ENCODE data around the gene RNF14. TPM values are rescaled to one million over a fixed set of nuclear protein-coding genes. Genes with fewer than 3 reads are reported as not detected.

RNF14 gene
- total RNA-seq (2022; extraction: Qiagen RNA extraction; ENCODE audit: low read depth), result 40.4 to 55.8 TPM (median 47.0 TPM) in 5 replicates

GRCh38 chr5:141968914-141969608 is at the start of gene RNF14:
RNF14 (plus strand) TSS chr5:141969105; CDS start chr5:141973589, 4,484 bp downstream.

DNA sequence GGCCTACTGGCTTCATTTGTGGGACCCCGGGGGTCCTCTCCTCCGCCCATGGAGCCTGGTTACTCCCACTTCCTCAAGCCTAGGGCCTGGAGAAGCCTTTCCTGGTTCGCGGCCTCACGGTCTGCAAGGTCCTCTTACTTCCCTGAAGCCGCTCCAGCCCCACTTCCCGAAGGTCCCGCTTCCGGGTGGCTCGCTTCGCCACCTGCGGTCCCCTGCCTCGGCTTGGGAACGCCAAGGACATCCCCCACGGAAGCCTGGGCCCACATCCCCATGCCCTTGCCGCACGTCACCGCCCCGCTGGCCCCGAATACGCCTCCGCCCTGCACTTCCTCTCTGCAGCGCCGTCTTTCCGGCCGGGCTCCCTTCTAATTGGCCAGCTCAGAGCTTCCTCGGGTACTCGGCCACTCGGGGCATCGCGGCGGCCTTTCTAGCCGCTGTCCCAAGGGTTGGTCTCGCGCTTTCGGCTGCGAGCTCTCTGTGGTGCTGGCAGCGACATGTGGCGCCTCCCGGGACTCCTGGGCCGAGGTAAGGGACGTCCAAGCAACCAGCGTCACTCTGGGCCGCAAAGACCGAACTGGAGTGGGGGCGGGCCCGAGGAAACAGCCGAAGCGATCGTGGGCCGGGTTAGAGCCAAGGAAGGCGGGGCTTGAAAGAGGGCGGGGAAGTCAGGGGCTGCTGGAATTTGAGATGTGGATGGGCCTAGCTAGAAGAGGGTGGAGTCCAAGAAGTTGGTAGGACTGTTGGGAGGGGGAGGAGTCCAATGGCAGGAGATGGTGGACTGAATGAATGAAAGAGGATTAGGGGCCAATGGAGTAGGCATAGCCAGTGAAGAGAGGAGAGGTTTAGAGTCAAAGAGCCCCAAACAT is 45.2 kb upstream of the RNF14 start, which contains the start of gene DELE1:
DELE1 (plus strand) TSS at position 424 of the 866 bp plus-strand sequence; CDS start at position 495, 71 bp downstream.

GRCh38 chr5:141958113-141958512 is 10.8 kb upstream of the RNF14 start, which contains the start of gene PCDH12:
PCDH12 (minus strand) TSS chr5:141958202; CDS start chr5:141957851, 351 bp downstream.

GRCh38 chr5:142012792-142013388 is 44.0 kb downstream of the RNF14 start, which contains the start of gene GNPDA1:
GNPDA1 (minus strand) TSS chr5:142013027; CDS start chr5:142012035, 992 bp downstream.

Other genes starting within 250 kb of the RNF14 start
- gene PCDH1, start 90.7 kb upstream of the RNF14 start, total RNA-seq (2022; extraction: Qiagen RNA extraction; ENCODE audit: low read depth), result 1.5 to 2.7 TPM (median 1.9 TPM) in 5 replicates
- 43.0 to 58.2 TPM (median 56.9 TPM) in 5 replicates for gene DELE1, start 45.2 kb upstream of the RNF14 start, total RNA-seq (2022; extraction: Qiagen RNA extraction; ENCODE audit: low read depth)
- gene PCDH12, start 10.9 kb upstream of the RNF14 start, total RNA-seq (2022; extraction: Qiagen RNA extraction; ENCODE audit: low read depth), result 0.02 to 0.29 TPM in 2 of 5 replicates, not detected in the others
- gene GNPDA1, start 43.9 kb downstream of the RNF14 start, total RNA-seq (2022; extraction: Qiagen RNA extraction; ENCODE audit: low read depth), result 70.8 to 85.1 TPM (median 79.0 TPM) in 5 replicates
- 47.2 to 52.3 TPM (median 49.0 TPM) in 5 replicates for gene NDFIP1, start 139.7 kb downstream of the RNF14 start, total RNA-seq (2022; extraction: Qiagen RNA extraction; ENCODE audit: low read depth)

Measured in A549 treated with CpdA at 1 μM for 4 hours (cell line).